NCI-H82 treated with DMSO at 0.1 percent for 48 hours (cell line): ENCODE results near the gene GSTO1.

Source experiments
- DNase-seq: peaks from one replicate; lab custom pipeline; 2025; ENCODE audit not compliant: unreplicated experiment; lab: John Stamatoyannopoulos, UW

Gene GSTO1

DNA sequence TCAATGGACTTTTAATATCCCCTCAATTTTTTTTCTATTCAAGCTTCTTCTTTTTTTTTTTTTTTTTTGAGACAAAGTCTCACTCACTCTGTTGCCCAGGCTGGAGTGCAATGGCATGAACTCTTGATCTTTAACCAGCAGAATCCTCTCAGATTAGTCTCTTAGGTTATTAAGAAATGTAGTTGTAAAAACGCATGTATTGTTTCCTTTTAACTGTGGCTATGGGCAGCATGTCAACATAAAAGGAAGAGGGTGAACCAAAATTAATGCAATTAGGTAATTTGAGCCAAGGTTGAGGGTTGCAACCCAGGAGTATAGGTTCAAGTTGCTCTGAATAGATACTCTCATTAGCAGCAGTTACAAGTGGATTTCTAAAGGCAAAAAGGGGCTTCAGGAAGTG, 4.3 kb upstream of the GSTO1 start:
- no peak for DNase-seq

DNA sequence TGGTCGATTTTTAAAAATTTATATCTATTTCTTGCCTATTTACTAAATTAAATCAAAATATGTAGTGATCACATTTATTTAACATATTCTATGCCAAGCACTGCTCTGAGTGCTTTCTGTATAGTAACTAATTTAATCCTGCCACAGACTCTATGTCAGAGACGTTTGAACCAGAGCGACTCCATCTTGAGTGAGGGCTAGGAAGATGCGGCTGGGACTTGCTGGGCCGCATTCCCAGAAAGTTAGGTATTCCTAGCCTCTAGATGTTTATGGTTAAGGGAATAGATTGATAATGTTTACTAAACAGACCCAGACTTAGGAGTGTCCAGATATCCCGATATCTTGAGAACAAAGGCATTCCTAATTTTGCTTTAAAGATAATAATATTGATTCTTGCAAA, 3.2 kb upstream of the GSTO1 start:
- no peak for DNase-seq

DNA sequence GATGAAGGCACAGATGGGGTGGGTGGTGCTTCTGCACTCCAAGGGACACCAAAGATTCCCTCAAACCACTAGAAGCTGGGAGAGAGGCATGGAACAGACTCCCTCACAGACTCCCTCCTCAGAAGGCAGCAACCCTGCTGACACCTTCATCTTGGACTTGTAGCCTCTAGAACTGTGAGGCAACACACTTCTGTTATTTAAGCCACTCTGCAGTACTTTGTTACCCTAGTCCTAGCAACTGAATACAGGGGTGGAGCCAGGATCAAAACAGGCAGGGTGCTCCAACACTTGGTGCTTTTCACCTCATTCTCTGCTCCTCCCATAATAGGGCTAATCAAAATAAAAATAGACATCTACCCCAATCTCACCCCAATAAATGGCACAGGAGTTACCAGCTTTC, 2.3 kb upstream of the GSTO1 start:
- DNase-seq = no peak

DNA sequence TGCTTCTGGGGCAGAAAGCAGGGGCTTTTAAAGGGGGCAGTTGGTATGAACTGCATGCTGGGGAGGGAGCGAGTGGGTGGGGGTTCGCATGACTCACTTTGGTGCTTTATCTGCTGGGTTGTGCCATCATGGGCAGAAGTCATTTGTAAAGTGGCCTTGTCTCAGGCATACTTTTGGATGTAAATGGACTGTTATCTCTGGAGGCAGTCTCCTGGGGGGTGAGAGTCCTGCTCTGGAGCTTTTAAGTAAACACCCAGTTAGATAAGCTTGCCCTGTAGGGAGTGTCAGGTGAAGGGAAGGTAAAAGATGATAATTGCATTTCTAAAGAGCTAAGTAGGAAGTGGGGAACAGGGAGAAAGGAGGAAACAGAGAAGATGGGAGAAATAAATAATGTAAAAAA, 1.6 kb upstream of the GSTO1 start:
- no peak for DNase-seq

DNA sequence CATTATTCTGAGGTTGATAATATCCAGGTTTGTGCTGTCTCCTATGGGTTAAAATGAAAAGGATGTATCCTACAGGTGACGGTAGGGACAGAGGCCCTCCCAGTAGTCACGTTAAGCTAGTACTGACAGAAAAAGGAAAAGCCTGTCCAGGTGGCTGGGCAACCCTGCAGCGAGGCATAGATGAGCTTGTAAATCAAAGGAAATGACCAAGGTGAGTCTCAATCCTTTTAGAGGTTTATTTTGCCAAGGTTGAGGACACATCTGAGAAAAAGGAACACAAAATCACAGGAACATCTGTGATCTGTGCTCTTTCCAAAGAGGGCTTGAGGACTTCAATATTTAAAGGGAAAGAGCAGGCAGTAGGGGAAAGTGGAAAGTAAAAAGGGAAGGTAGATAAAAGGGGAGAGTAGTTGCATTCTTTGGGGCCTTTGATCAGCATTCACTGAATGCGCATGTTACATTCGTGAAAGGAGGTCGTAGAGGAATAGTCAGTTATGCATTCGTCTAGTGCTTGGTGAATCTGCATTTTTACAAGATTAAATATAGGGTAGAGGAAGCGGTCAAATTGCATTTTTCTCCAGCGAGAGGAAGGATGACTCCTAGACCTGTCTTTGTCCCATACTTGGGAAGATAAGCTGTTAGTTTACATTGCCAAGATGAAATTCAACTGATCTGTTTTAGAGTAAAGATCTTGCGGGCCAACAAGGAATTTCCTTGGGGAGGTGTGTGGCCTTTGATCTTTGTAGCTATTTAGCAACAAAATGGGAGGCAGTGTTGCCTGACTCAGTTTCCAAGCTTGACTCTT, 884 bp upstream of the GSTO1 start:
- no peak for DNase-seq

DNA sequence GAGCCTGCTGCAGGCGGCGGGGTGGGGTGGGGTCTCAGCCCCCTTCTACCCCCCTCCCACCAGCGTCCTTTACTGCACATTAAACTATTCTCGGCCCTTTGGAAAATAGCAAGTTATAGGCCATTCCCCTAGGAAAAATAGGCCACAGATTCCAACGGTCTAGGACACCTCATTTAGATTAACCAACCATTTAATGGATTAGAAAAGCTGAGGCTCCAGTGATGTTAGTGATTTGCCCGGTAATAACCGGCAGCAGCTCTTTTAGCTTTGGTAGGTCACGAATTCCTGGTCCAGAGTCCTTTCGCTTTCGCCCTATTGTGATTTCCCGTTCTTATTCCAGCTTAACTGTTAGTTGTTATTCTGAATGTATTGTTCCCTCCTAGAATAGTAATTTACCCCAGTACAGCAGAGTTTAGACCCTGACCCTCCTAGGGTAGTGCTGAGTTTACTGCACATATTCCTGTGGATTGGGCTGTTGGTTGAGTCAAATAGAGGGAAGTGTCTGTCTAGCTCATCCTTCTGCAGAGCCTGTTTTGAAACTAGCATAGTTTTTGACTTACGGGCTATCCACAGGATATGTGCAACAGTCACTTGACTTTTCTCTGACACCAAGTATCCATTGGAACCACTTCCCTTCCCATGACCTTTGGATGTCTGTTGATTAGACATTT, 754 bp downstream of the GSTO1 start:
- peak; percentile 9 for DNase-seq

DNA sequence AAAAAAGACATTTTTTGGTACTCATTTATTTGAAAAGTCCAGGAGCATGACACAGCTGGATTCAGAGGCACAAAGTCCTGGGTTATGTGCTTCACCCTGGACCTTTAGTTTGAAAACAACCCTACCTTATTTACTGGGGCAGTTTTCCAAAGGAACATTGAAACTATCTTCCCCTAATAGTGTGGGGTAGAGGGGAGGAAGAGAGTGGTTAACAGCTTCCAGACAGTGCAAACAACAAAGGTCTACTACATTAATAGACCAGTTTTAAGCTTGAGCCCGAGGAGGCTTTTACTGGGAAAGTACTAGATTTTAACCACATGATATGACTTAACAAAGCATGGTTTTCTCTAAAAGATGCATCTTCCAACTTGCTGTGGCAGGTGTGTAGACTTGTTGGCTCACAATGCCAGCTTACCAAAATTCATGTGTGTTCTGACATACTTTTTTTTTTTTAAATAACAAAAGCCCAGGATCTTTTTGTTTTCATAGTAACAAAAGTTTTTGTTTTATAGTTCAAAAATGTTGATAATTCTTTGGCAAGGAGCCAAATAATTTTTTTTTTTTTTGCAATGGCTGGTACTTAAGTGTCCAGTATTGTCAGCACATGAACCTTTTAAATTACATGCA, 1.8 kb downstream of the GSTO1 start:
- no peak for DNase-seq

DNA sequence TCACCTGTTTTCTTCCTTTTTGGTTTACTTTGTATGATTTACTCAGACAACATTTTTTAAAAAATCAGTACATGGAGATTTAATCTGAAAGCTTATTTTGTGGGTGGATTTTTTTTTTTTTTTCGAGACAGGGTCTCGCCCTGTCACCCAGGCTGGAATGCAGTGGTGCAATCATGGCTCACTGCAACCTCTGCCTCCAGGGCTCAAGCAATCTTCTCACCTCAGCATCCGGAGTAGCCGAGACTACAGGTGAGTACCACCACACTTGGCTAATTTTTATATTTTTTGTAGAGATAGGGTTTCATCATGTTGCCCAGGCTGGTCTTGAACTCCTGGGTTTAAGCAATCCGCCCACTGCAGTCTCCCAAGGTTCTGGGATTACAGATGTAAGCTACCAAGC, 2.5 kb downstream of the GSTO1 start:
- DNase-seq = no peak

DNA sequence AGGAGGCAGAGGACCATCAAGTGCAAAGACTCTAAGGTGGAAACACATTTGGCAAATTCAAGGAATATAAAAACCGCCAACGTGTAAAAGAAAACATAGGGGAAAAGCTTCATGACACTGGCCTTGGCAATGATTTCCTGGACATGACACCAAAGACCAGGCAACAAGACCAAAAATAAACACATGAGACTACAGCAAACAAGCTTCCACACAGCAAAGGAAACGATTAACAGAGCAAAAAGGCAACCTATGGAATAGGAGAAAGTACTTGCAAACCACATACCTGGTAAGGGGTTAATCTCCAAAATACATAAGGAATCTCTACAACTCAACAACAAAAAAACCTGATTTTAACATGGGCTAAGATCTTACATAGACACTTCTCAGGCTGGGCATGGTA, 3.5 kb downstream of the GSTO1 start:
- DNase-seq = no peak

DNA sequence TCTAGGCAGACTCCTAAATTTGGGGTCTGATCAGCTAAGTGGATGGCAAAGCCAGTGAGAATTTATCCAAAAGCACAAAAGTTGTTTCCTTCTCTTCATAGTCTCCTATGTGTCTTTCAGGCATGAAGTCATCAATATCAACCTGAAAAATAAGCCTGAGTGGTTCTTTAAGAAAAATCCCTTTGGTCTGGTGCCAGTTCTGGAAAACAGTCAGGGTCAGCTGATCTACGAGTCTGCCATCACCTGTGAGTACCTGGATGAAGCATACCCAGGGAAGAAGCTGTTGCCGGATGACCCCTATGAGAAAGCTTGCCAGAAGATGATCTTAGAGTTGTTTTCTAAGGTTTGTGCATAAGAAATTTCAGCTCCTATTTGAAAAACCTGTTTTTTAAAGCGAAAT, 4.8 kb downstream of the GSTO1 start:
- DNase-seq = no peak

DNA sequence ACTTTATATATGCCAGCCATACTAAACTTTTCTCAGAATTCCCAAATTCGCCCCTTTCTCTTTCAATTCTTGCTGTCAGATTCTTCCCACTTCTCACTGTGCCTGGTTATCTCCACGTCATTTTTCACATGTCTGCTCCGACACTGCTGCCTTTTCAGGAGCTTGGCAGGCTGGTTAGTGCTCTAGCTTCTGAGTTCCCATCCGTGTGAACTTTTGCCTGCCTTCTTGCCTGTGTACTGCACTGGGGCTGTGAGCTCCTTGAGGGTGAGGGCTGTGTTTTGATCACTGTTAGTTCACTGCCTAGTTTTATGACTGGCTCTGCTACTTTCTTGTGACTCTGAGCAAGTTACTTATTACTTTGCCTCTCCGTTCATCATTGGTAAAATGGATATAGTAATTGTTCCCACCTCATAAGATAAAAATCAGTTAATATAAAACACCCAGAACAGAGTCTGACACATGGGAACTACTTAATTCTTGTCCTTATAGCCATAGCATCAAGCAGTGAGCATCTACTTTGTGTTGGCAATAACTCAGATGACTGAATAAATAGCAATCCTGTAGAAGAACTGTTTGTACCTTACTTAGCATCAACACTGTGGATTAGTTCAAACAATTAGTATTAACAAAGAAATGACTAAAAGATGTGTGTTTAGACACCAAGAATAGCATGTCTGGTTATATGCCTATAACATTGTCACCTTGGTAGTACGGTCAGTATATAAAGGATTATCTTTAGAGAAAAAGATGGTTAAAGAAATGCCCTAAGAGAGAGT, 5.5 kb downstream of the GSTO1 start:
- DNase-seq = no peak

DNA sequence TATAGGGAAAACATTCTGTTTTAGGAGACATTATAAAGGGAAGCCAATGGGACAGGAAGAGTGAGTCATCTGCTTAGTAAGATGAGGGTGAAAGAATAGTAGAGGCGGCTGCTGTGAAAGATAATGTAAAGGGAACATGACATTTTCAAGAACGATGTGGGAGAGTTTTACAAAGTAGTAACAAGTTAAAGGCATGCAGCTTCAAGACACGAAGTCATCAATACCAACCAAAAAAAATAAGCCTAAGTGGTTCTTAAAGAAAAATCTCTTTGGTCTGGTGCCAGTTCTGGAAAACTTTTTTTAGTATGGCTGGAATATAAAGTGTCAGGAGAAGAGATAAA, 6.1 kb downstream of the GSTO1 start:
- no peak for DNase-seq

DNA sequence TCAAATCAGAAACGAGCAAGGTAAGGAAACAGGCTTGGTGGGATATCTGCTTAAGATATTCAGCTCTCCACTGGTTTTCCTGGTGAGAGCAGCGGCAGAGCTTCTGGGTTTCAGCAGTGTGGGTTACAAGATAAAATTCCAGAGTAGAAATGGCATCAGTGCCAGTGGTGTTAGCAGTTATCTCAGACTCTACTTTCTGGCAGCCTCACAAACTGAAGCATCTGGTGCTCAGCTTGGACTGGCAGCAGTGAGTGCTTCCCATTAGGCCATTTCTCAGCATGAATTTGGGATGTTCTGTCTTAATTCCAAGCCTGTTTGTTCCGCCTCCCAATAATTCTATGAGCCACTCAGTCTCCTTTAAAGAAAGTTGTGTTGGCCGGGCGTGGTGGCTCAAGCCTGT, 7.4 kb downstream of the GSTO1 start:
- DNase-seq = no peak

DNA sequence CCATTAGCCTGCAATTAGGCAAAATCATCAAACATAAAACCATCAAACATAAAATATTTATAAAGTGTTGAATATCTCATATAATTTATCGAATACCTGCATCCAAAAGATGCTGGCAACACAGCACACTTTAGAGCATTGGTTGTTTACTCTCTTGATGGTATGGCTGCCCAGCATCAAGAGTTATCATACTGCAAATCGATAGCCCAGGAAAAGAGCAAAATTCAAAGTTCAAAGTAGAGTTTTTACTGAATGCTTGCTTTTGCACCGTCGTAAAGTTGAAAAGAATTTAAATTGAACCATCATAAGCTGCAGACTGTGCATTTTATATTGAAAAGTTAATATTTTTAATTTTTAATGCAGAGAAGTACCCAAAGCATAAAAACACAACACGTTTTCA, 10.1 kb downstream of the GSTO1 start:
- no peak for DNase-seq

DNA sequence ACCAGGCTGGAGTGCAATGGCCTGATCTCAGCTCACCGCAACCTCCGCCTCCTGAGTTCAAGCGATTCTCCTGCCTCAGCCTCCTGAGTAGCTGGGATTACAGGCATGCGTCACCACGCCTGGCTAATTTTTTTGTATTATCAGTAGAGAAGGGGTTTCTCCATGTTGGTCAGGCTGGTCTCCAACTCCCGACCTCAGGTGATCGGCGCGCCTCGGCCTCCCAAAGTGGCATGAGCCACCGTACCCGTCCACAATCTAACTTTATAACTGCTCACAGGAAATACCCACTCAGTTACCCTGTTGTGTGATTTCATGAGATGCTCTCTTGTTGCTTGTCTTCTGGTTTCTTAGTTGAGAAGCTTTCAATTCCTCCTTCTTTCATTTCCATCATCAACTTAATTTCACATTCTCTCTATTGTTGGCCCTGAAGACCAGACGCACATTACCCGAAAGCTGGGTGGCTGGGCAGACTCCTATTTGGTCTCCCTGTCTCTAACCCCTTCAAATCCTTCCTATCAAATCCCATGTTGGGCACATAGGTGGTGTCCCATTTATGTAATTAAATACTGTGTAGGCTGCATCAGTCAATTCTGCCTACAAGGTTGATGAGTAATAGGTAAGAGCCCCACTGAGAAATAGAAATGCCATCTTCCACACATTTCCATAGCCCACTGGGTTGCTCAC, 13.2 kb downstream of the GSTO1 start:
- no peak for DNase-seq

DNA sequence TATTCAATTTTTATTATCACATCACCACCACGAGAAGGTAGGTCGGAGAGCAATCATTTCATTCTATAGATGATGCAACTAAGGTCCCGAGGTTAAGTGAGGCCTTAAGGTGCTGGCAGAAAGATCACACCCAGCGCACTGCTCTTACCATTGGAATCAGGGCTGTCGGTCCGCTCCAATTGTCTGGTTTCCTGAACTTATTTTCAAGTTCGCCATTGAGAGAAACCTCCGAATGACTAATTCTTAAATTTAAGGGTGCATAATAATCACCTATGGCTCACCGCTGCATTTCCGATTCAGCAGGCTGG, 13.7 kb downstream of the GSTO1 start:
- no peak for DNase-seq

DNA sequence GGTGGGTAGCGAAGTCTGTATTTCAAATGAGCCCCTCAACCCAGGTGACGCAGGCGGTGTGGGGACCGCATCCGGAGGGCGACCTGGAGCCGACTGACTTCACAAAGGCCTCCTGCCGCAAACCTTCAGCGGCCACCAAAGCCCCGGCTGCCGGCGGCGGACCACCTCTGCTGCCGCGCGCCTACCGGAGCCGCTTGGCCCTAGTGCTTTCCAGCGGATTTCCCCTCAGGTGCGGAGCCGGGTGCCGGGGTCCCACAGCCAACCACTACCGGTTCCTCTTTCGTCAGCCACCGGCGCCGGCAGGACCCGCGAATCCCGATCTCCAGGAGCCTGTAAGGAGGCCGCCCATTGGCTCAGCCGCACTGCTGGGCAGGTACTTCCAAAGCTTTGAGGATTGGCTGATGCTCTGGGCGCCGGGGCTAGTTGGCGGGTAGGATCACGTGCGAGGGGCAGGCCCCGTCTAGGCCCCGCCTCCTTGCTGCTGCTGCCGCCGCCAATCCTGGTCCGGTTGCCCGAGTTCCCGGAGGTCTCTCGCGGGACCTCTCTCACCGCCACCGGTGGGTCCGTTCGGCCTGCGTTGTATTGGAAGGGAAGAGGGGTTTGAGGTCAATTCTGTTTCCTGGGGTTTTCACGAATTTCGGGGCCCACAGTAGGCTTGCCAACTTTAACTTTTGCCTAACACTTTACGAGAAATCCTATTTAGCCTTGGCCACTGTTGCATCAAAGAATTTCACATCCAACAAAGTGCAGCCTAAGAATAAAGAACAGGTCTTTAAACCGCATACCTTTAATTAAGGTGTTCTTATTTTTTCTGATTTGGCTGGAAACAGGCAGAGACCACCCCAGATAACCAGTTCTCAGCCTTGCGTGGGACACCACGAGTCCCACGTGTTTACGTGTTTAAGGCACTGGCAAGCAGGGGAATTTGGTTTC, 14.3 kb downstream of the GSTO1 start, which contains the start of gene GSTO2:
TSS of gene GSTO2 (plus strand) at position 472 of the 933 bp plus-strand sequence. CDS start 5,732 bp downstream, outside the sequence.
- peak; percentile 95 for DNase-seq

DNA sequence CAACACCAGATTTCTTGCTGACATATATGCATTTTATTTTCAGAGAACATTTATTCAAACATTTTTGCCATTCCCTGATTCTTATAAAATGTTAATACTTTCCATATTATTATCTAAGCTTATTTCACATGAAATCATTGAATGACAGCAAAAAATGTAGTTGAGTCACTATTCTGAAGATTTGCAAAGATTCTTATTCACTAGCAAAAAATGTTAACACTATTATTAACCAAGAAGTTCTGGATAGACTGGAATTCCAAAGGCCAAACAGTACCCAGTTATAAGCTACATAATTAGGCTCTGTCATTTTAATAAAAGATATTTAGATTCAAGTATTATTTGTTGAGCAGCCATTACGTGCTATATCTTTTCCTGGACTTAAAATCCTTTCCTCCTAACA, 18.6 kb downstream of the GSTO1 start:
- no peak for DNase-seq

DNA sequence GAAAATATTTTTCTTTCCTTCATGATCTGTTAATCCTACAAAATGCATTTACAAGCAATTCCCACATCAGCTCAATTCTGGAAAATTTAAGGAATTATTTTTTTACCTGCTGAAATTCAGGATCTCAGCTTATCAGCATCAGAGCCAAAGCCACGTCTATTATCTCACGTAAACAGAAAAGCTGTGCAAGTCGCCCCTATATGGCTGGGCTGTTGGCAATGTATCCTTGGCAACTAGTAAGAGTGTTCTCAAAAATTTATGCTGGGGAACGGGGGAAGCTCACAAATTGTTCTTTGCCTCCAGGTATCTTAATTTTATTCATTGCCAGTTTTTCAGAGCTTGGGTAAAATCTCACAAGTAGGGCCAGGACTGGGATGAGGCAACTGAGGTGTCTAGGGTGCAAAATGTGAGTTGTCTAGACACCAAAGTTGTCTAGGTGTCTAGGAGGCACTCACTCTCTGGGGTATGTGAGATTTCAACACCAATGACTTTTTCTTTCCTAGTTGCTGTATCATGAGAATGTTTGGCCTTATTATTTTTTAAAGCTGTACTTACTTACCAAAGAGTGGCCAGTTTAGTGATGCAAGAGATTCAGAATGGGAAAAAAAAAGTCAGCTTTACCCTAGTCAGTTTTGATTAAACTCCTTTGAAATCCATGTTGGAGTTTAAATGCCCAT, 19.3 kb downstream of the GSTO1 start:
- DNase-seq = no peak
